Esophagus squamous epithelium (tissue), 5 donors: Measurements from ENCODE around the gene SLC45A2. TPM values are rescaled to one million over a fixed set of nuclear protein-coding genes. Genes with fewer than 3 reads are reported as not detected.

Experiments
- DNase-seq: peaks from one replicate; lab custom pipeline; 2025; lab: John Stamatoyannopoulos, UW
- H3K27ac ChIP-seq, 4 donors: fragments of 200-600 bp; sonication (generic); one replicate each; pipeline ENCODE4 v1.5.1; 2016 to 2019; ENCODE audit warnings: mild to moderate bottlenecking in 1 of 4
- H3K27me3 ChIP-seq, 4 donors: fragments of 200-600 bp; sonication (generic); 1 replicate in 3 of 4; 2 replicates in 1 of 4; pipeline versions ENCODE4 v1.5.1 to v1.6.0; 2017 to 2021; ENCODE audit warnings: antibody characterized with exemption in 1 of 4
- H3K36me3 ChIP-seq, 3 donors: fragments of 200-600 bp; sonication (generic); one replicate each; pipeline ENCODE4 v1.5.1; 2016 to 2019
- H3K4me1 ChIP-seq, 3 donors: fragments of 200-600 bp; sonication (generic); one replicate each; pipeline ENCODE4 v1.5.1; 2017 to 2019
- H3K4me3 ChIP-seq, 4 donors: fragments of 200-600 bp; sonication (generic); 1 replicate in 3 of 4; 2 replicates in 1 of 4; pipeline ENCODE4 v1.5.1; 2016 to 2019; ENCODE audit warnings: mild to moderate bottlenecking in 2 of 4, moderate library complexity in 1 of 4
- H3K9me3 ChIP-seq, 3 donors: fragments of 200-600 bp; sonication (generic); one replicate each; pipeline ENCODE4 v1.5.1; 2016 to 2019
- POLR2A ChIP-seq, 4 donors: fragments of 450-650 bp; IDR thresholded peaks; one replicate each; pipeline ENCODE4 v1.6.1; 2017; ENCODE audit warnings: antibody characterized with exemption in 4 of 4, mild to moderate bottlenecking in 4 of 4, moderate library complexity in 3 of 4
- WGBS, 2 donors: methylation state at CpG; one replicate each; pipeline ENCODE4 v1.1.5; 2018; 5-methylcytosine and 5-hydroxymethylcytosine counted together
- intact Hi-C: fragments of 100-400 bp; cut with DNase I; formaldehyde crosslinking; loops from one replicate; pipeline ENCODE4 v1.15.0; 2022
- total RNA-seq, 4 donors: library from RNA; depleted of rRNA; stranded (reverse); fragments of >200 nt; gene quantifications; one replicate each; pipeline ENCODE4 v1.1.0, GENCODE V29; 2016
- TF ChIP-seq, protein P1 (sequence below), 6 experiments: fragments of 450-650 bp in 4 of 6; fragments of 200-600 bp in 2 of 6; sonication (generic) in 2 of 6; IDR thresholded peaks; one replicate each; pipeline ENCODE4 v1.5.1; 2016 to 2019; ENCODE audit warnings: antibody characterized with exemption in 6 of 6, mild to moderate bottlenecking in 4 of 6, moderate library complexity in 4 of 6
- donor health status: DM: yes; HTN: yes; CAD: no.

SLC45A2 gene
- total RNA-seq, 4 donors from 2014 or later, result 0.19 TPM; not detected in 3

DNA sequence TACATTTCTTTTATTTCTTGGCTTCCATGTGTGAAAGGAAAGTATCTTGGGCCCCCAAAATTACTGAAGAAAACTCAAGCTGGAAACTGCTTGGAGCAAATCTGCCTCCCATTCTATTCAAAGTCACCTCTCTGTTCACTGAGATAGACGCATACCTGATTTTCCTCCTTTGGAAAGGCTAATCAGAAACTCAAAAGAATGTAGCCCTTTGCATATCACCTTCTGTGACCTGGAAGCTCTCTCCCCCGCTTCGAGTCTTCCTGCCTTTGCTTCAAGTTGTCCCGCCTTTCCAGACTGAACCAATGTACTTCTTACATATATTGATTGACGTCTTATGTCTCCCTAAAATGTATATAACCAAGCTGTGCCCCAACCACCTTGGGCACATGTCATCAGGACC is 53.4 kb downstream of the SLC45A2 start:
- Histone ChIP-seq H3K4me3 (no peak overlapping the region), H3K4me1 (peaks cover 0 to 6% (median under 1%) of the 10 kb centered on the region in 3 donors), H3K27ac (no peak overlapping the region), H3K9me3 (no peaks in the 10 kb centered on the region), H3K36me3 (no peaks in the 10 kb centered on the region), H3K27me3 (peaks cover 0 to 20% (median under 1%) of the 10 kb centered on the region in 4 donors)
- DNase-seq, result no peak
- no peak for TF ChIP-seq POLR2A (IDR thresholded peaks at IDR 0.05)
- TF ChIP-seq, protein P1, sequence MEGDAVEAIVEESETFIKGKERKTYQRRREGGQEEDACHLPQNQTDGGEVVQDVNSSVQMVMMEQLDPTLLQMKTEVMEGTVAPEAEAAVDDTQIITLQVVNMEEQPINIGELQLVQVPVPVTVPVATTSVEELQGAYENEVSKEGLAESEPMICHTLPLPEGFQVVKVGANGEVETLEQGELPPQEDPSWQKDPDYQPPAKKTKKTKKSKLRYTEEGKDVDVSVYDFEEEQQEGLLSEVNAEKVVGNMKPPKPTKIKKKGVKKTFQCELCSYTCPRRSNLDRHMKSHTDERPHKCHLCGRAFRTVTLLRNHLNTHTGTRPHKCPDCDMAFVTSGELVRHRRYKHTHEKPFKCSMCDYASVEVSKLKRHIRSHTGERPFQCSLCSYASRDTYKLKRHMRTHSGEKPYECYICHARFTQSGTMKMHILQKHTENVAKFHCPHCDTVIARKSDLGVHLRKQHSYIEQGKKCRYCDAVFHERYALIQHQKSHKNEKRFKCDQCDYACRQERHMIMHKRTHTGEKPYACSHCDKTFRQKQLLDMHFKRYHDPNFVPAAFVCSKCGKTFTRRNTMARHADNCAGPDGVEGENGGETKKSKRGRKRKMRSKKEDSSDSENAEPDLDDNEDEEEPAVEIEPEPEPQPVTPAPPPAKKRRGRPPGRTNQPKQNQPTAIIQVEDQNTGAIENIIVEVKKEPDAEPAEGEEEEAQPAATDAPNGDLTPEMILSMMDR (IDR thresholded peaks at IDR 0.05), result no peak
- WGBS, 2 donors, result 63 to 76% methylated on average over 5 of the region's 5 CpGs
- intact Hi-C loops, result loop anchor here (5.0 kb wide), 1 partner anchor 494 kb away; no protein-coding TSS in a partner anchor

GRCh38 chr5:33929925-33930690 is 54.4 kb downstream of the SLC45A2 start:
- H3K27ac ChIP-seq, result no peak overlapping the region
- no peaks in the 10 kb centered on the region for H3K4me1 ChIP-seq
- intact Hi-C loops, result loop anchor here (5.0 to 10.0 kb wide), 2 partner anchors 335 to 493 kb away; no protein-coding TSS in a partner anchor
- no peak for DNase-seq
- no peaks in the 10 kb centered on the region for H3K9me3 ChIP-seq
- no peaks in the 10 kb centered on the region for H3K36me3 ChIP-seq
- H3K27me3 ChIP-seq, result peaks cover 0 to 9% (median 0%) of the 10 kb centered on the region in 4 donors
- 68 to 86% methylated on average over 2 to 5 of the region's 6 CpGs for WGBS, 2 donors
- no peak overlapping the region for H3K4me3 ChIP-seq
- TF ChIP-seq, protein P1 (IDR thresholded peaks at IDR 0.05), result no peak
- TF ChIP-seq POLR2A (IDR thresholded peaks at IDR 0.05), result no peak

DNA sequence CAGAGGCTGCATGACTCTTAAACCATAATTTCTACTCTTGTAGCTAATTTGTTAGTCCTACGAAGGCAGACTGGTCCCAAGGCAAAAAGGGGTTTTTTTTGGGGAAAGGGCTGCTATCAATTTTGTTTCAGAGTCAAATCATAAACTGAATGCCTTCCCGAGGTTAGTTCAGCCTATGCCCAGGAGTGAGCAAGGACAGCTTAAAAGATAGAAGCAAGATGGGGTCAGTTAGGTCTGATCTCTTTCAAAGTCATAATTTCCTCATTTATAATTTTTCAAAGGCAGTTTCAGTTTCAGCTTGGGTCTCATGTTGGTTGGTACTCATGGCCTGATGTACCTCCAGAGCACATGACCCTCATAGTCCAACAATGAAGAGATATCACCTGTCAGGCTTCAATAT is 56.2 kb downstream of the SLC45A2 start:
- Histone ChIP-seq H3K27ac (no peak overlapping the region), H3K4me1 (no peaks in the 10 kb centered on the region), H3K36me3 (no peaks in the 10 kb centered on the region), H3K27me3 (peaks cover 0 to 8% (median 0%) of the 10 kb centered on the region in 4 donors), H3K4me3 (no peak overlapping the region), H3K9me3 (no peaks in the 10 kb centered on the region)
- intact Hi-C loops, result loop anchor here (10.0 kb wide), 1 partner anchor 333 kb away; no protein-coding TSS in a partner anchor
- TF ChIP-seq POLR2A (IDR thresholded peaks at IDR 0.05), result no peak
- TF ChIP-seq, protein P1 (IDR thresholded peaks at IDR 0.05), result no peak
- 53 to 84% methylated on average over 2 of the region's 2 CpGs for WGBS, 2 donors
- no peak for DNase-seq

- H3K4me1 ChIP-seq, result no peaks in the 10 kb centered on the region
- no peak overlapping the region for H3K4me3 ChIP-seq
- DNase-seq, result no peak
- peaks cover 0 to 11% (median 0%) of the 10 kb centered on the region in 4 donors for H3K27me3 ChIP-seq
- 53 to 61% methylated on average over 4 of the region's 4 CpGs for WGBS, 2 donors
- no peak overlapping the region for H3K27ac ChIP-seq
- intact Hi-C loops, result loop anchor here (10.0 kb wide), 1 partner anchor 333 kb away; no protein-coding TSS in a partner anchor
- no peaks in the 10 kb centered on the region for H3K36me3 ChIP-seq
- TF ChIP-seq, protein P1 (IDR thresholded peaks at IDR 0.05), result no peak
- no peak for TF ChIP-seq POLR2A (IDR thresholded peaks at IDR 0.05)
- H3K9me3 ChIP-seq, result no peaks in the 10 kb centered on the region
These were observed 56.8 kb downstream of the SLC45A2 start for GRCh38 chr5:33927685-33928084.

DNA sequence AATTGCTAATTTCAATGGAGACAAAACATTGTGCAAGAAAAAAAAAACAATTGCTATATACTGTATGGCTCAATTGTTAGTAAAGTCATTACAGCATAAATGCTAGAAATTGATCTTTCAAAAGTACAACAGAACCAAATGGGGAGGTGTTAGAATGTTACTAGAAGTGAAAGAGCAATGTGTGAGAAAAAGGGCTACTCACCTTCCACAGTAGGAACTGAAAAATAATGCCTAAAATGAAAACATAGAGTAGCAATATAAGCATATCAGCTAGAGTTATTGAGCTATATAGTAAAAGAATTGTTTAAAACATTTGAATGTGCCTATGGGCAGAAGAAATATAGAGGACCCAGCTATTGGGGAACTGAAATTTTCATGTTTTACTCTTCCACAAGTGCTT is 59.2 kb downstream of the SLC45A2 start:
- no peak overlapping the region for H3K4me3 ChIP-seq
- H3K36me3 ChIP-seq, result no peaks in the 10 kb centered on the region
- H3K4me1 ChIP-seq, result no peaks in the 10 kb centered on the region
- intact Hi-C loops, result loop anchor here (10.0 kb wide), 1 partner anchor 330 kb away; no protein-coding TSS in a partner anchor
- DNase-seq, result no peak
- TF ChIP-seq, protein P1 (IDR thresholded peaks at IDR 0.05), result no peak
- TF ChIP-seq POLR2A (IDR thresholded peaks at IDR 0.05), result no peak
- H3K27me3 ChIP-seq, result peaks cover 0 to 20% (median 0%) of the 10 kb centered on the region in 4 donors
- no peak overlapping the region for H3K27ac ChIP-seq
- no peaks in the 10 kb centered on the region for H3K9me3 ChIP-seq
